ENCODE data around the gene EXOC8. TPM values are rescaled to one million over a fixed set of nuclear protein-coding genes. Genes with fewer than 3 reads are reported as not detected.

The EXOC8 gene
- total and polyA plus RNA-seq, 9 of the 15 experiments (the other 6 are each of a cell fraction or from before 2014, with no cell fraction given), result 2.1 to 13.6 (median 7.2) TPM

DNA sequence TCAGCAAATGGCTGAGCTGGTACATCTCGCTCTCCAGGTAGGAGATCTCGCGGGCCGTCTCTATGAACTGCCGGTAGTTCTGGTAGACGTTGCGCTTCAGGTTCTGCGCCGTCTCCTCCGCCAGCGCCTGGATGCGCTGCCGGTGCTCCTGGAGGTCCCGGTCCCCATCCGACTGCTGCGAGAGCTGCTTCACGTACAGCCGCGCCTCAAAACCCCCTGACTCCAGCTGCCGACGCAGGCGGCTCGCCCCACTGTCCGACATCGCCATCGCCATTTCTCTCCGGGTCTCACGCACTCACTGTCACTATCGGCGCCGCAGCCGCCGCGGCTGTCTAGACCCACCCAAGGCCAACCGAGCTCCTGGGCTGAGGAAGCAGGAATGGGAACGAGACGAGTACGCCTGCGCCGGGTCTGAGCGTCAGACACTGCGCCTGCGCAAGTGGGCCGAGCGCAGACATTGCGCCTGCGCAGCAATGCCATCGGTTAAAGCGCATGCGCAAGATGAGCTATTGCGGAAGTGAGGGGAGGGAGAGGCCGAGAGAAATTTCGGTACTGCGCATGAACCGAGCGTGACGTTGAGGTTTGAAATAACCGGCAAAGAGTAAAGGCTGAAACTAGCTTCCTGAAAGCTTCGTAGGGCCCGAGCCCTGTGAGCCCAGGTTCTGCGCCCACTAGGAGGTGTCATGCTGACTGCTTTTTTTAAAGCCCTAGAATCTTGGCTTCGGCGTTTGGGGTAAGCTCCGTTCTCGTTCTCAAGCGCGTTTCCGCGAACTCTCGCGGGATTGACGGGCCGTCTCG is at the start of gene EXOC8 (continued):
- TF ChIP-seq, protein P1, sequence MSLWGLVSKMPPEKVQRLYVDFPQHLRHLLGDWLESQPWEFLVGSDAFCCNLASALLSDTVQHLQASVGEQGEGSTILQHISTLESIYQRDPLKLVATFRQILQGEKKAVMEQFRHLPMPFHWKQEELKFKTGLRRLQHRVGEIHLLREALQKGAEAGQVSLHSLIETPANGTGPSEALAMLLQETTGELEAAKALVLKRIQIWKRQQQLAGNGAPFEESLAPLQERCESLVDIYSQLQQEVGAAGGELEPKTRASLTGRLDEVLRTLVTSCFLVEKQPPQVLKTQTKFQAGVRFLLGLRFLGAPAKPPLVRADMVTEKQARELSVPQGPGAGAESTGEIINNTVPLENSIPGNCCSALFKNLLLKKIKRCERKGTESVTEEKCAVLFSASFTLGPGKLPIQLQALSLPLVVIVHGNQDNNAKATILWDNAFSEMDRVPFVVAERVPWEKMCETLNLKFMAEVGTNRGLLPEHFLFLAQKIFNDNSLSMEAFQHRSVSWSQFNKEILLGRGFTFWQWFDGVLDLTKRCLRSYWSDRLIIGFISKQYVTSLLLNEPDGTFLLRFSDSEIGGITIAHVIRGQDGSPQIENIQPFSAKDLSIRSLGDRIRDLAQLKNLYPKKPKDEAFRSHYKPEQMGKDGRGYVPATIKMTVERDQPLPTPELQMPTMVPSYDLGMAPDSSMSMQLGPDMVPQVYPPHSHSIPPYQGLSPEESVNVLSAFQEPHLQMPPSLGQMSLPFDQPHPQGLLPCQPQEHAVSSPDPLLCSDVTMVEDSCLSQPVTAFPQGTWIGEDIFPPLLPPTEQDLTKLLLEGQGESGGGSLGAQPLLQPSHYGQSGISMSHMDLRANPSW (CRISPR knock-in tag; IDR thresholded peaks at IDR 0.05), result no peak
- TF ChIP-seq MTF1 (CRISPR knock-in tag; IDR thresholded peaks at IDR 0.05; ENCODE audit: borderline replicate concordance) (peak; percentile 97), E2F3 (CRISPR knock-in tag; IDR thresholded peaks at IDR 0.05) (no peak), MAFF (IDR thresholded peaks at IDR 0.05; ENCODE audit: low read length) (peak; percentile 76), PHTF2 (CRISPR knock-in tag; IDR thresholded peaks at IDR 0.05) (no peak), BCL6 (CRISPR knock-in tag; IDR thresholded peaks at IDR 0.05) (peak; percentile 23; the same call in 1 of the 2 replicates), RCOR1 (IDR thresholded peaks at IDR 0.05; ENCODE audit: borderline replicate concordance in 1 of 2, low read depth in 2 of 2, low read length in 2 of 2) (0 out of 4 replicates have a peak, but pooled peaks of 1 of the 2 experiments have one; percentile 14), BDP1 (IDR thresholded peaks at IDR 0.05; ENCODE audit: insufficient read depth, insufficient read length) (no peak), TBP (optimal IDR thresholded peaks at IDR 0.05; ENCODE audit: low read depth, low read length) (peak; percentile 61), SRSF1 (IDR thresholded peaks at IDR 0.05; ENCODE audit: low read depth, low read length) (no peak), ZNF124 (CRISPR knock-in tag; IDR thresholded peaks at IDR 0.05) (no peak), SMARCC2 (IDR thresholded peaks at IDR 0.05; ENCODE audit: low read depth) (no peak), TAF7 (tag; IDR thresholded peaks at IDR 0.05) (peak; percentile 96), ARID1B (IDR thresholded peaks at IDR 0.05) (no peak), RBFOX2 (IDR thresholded peaks at IDR 0.05; ENCODE audit: low read depth, low read length) (peak; percentile 92), ZNF143 (CRISPR knock-in tag; IDR thresholded peaks at IDR 0.05) (0 out of 2 replicates have a peak, but pooled peaks have one; percentile 23), HDAC2 (IDR thresholded peaks at IDR 0.05) (peak; percentile 74), POLR3G (IDR thresholded peaks at IDR 0.05; ENCODE audit: extremely low read depth, insufficient read length, insufficient replicate concordance) (no peak), ZC3H8 (IDR thresholded peaks at IDR 0.05) (no peak), NFATC3 (IDR thresholded peaks at IDR 0.05) (no peak)
- TF ChIP-seq, protein P2, sequence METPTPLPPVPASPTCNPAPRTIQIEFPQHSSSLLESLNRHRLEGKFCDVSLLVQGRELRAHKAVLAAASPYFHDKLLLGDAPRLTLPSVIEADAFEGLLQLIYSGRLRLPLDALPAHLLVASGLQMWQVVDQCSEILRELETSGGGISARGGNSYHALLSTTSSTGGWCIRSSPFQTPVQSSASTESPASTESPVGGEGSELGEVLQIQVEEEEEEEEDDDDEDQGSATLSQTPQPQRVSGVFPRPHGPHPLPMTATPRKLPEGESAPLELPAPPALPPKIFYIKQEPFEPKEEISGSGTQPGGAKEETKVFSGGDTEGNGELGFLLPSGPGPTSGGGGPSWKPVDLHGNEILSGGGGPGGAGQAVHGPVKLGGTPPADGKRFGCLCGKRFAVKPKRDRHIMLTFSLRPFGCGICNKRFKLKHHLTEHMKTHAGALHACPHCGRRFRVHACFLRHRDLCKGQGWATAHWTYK (CRISPR knock-in tag; IDR thresholded peaks at IDR 0.05), result peak; percentile 19; the same call in 1 of the 2 replicates
- TF ChIP-seq, protein P3, sequence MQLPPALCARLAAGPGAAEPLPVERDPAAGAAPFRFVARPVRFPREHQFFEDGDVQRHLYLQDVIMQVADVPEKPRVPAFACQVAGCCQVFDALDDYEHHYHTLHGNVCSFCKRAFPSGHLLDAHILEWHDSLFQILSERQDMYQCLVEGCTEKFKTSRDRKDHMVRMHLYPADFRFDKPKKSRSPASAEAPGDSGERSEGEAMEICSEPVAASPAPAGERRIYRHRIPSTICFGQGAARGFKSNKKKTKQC (CRISPR knock-in tag; IDR thresholded peaks at IDR 0.05), result 0 out of 2 replicates have a peak, but pooled peaks have one; percentile 48
- TF ChIP-seq, protein P4, sequence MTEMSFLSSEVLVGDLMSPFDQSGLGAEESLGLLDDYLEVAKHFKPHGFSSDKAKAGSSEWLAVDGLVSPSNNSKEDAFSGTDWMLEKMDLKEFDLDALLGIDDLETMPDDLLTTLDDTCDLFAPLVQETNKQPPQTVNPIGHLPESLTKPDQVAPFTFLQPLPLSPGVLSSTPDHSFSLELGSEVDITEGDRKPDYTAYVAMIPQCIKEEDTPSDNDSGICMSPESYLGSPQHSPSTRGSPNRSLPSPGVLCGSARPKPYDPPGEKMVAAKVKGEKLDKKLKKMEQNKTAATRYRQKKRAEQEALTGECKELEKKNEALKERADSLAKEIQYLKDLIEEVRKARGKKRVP (CRISPR knock-in tag; IDR thresholded peaks at IDR 0.05), result 0 out of 2 replicates have a peak, but pooled peaks have one; percentile 47
- TF ChIP-seq, protein P5, sequence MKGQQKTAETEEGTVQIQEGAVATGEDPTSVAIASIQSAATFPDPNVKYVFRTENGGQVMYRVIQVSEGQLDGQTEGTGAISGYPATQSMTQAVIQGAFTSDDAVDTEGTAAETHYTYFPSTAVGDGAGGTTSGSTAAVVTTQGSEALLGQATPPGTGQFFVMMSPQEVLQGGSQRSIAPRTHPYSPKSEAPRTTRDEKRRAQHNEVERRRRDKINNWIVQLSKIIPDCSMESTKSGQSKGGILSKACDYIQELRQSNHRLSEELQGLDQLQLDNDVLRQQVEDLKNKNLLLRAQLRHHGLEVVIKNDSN (CRISPR knock-in tag; IDR thresholded peaks at IDR 0.05), result no peak
